HFF-Myc (cell line): Measurements from ENCODE around the gene MAEA.

ENCODE experiments used
- DNase-seq: peaks from one replicate; pipeline ENCODE4 v3.0.0-alpha.2; 2011; ENCODE audit warnings: low read depth; ENCODE audit errors: extremely low read depth
- H3K4me3 ChIP-seq: replicated peaks from 2 replicates; pipeline ENCODE4 v1.5.1; 2011; ENCODE audit warnings: low read depth, mild to moderate bottlenecking, control low read depth, low read length
- TF ChIP-seq, protein P1 (sequence below): IDR thresholded peaks from 2 replicates; pipeline ENCODE4 v1.5.1; 2012; ENCODE audit warnings: mild to moderate bottlenecking, low read depth, low read length, control low read depth; ENCODE audit errors: missing control alignments

Gene MAEA

GRCh38 chr4:1279253-1279652, 10.4 kb upstream of the MAEA start:
- H3K4me3 ChIP-seq = no peak overlapping the region
- TF ChIP-seq, protein P1, sequence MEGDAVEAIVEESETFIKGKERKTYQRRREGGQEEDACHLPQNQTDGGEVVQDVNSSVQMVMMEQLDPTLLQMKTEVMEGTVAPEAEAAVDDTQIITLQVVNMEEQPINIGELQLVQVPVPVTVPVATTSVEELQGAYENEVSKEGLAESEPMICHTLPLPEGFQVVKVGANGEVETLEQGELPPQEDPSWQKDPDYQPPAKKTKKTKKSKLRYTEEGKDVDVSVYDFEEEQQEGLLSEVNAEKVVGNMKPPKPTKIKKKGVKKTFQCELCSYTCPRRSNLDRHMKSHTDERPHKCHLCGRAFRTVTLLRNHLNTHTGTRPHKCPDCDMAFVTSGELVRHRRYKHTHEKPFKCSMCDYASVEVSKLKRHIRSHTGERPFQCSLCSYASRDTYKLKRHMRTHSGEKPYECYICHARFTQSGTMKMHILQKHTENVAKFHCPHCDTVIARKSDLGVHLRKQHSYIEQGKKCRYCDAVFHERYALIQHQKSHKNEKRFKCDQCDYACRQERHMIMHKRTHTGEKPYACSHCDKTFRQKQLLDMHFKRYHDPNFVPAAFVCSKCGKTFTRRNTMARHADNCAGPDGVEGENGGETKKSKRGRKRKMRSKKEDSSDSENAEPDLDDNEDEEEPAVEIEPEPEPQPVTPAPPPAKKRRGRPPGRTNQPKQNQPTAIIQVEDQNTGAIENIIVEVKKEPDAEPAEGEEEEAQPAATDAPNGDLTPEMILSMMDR = no peak
- DNase-seq = no peak

- TF ChIP-seq, protein P1 = no peak
Observed at GRCh38 chr4:1283711-1284110, 6.0 kb upstream of the MAEA start.

DNA sequence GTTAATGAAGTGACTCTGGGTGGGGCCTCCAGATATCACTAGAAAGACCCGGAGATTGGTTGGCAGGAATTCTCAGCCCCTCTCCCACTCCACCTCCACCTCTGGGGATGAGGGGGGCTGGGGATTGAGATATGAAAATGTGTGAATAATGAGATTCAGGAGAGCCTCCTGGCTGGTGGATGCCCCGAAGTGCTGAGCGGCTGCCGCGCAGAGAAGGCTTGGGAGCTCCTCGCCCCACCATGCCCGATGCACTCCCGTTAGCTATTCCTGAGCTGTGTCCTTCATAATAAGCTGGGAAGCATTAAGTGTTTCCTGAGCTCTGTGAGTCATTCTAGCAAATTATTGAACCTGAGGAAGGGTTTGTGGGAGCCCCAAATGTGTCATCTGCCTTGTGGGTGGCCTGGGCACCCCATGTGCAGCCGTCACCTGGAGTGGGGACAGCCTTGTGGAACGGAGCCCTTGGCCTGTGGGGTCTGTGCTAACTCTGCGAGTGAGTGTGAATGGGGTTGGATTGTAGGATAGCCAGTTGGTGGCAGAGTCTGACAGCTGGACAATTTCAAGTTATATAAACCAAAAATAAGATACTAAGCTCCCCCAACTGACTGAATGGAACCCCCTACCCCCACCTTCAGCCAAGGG, 4.4 kb upstream of the MAEA start:
- H3K4me3 ChIP-seq = no peak overlapping the region
- DNase-seq = no peak
- TF ChIP-seq, protein P1 = no peak

More at GRCh38 chr4:1283711-1284110, 6.0 kb upstream of the MAEA start:
- no peak for DNase-seq
- H3K4me3 ChIP-seq = no peak overlapping the region

GRCh38 chr4:1285790-1286553, 3.7 kb upstream of the MAEA start:
- no peak overlapping the region for H3K4me3 ChIP-seq
- DNase-seq = no peak
- TF ChIP-seq, protein P1 = peak; percentile 18

DNA sequence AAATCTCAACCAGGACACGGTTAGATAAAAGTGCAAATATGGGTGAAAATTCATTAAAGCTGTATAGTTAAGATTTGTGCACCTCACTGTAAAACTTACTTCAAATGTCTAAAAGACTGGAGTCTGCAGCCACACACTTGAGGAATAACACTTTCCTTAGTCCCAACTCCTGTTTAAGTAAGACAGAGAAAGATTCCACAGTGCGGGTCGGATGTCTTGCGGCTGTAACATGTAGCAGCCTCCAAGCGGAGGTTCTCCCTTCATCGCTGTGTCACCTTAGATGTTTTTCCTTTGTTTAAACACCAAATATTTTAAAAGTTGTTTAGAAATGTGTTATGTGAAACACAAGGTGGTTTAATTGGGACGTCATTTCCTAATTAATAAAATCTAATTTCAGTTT, 905 bp upstream of the MAEA start:
- DNase-seq = no peak
- TF ChIP-seq, protein P1 = no peak
- H3K4me3 ChIP-seq = peak overlapping the region; percentile 94

- TF ChIP-seq, protein P1 = no peak
- H3K4me3 ChIP-seq = peak overlapping the region; percentile 94
- DNase-seq = no peak
Observed at GRCh38 chr4:1290165-1290977, 680 bp downstream of the MAEA start.
